Fibroblast of peridontal ligament (primary cell): Measurements from ENCODE around the gene ARSH.
"Not testable (repeated sequence)": the region's sequence is repeated elsewhere in the genome, so short reads cannot be mapped to it uniquely, and the experiment has no call there.

ENCODE experiments used
- DNase-seq: peaks from one replicate; pipeline ENCODE4 v3.0.0-alpha.2; 2010; ENCODE audit errors: extremely low read depth

The ARSH gene, protein sequence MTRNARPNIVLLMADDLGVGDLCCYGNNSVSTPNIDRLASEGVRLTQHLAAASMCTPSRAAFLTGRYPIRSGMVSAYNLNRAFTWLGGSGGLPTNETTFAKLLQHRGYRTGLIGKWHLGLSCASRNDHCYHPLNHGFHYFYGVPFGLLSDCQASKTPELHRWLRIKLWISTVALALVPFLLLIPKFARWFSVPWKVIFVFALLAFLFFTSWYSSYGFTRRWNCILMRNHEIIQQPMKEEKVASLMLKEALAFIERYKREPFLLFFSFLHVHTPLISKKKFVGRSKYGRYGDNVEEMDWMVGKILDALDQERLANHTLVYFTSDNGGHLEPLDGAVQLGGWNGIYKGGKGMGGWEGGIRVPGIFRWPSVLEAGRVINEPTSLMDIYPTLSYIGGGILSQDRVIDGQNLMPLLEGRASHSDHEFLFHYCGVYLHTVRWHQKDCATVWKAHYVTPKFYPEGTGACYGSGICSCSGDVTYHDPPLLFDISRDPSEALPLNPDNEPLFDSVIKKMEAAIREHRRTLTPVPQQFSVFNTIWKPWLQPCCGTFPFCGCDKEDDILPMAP

DNA sequence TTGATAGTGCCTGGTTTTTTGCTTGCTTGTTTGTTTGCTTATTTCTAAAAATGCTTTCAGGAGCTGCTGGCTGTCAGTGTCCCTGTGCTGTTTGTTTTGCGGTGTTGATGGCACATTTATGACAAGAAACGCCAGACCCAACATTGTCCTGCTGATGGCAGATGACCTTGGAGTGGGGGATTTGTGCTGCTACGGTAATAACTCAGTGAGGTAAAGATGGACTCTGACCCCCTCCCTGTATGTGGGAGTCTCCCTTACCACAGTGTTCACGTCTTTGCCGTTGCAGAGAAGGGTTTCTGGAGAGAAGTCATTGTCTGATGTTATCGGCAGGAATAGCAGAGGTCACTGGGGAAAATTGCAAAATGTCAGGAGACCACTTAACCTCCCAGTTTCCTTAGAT is at the start of gene ARSH:
TSS of gene ARSH (plus strand) at position 52 of the 400 bp plus-strand sequence. CDS start at position 119, 67 bp downstream.
- no peak for DNase-seq

DNA sequence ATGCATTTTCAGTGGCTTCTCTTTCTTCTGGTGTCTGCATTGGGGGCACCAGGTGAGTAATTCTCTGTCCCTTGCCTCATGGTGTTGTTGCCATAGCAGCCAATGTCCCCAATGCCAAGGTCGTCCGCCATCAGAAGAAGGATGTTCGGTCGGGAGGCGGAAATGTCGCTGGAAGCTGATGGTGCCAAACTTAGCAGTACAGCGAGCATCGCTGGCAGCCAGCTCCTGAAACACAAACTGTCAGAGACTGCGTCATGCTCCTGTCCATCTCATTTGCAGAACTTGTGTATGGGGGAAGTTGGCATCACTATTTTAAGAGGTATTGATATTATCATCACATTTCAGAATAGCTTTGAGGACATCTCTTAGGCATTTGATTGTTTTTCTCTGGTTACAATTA is 48.1 kb upstream of the ARSH start:
- DNase-seq = no peak

GRCh38 chrX:2960861-2961515 is 45.4 kb upstream of the ARSH start:
- DNase-seq = no peak

- no peak for DNase-seq
These were observed 44.0 kb upstream of the ARSH start for GRCh38 chrX:2962381-2962780.

- DNase-seq = not testable (repeated sequence)
These were observed 42.9 kb upstream of the ARSH start for GRCh38 chrX:2963449-2963848.

GRCh38 chrX:2963992-2964794 is 42.2 kb upstream of the ARSH start:
- peak; percentile 54 for DNase-seq

- DNase-seq = no peak
These were observed 40.4 kb upstream of the ARSH start for GRCh38 chrX:2965965-2966364.

GRCh38 chrX:2967012-2967411 is 39.3 kb upstream of the ARSH start:
- DNase-seq = no peak

GRCh38 chrX:2967584-2967983 is 38.8 kb upstream of the ARSH start:
- peak; percentile 2 for DNase-seq

- peak; percentile 58 for DNase-seq
These were observed 38.1 kb upstream of the ARSH start for GRCh38 chrX:2967998-2968909.

DNA sequence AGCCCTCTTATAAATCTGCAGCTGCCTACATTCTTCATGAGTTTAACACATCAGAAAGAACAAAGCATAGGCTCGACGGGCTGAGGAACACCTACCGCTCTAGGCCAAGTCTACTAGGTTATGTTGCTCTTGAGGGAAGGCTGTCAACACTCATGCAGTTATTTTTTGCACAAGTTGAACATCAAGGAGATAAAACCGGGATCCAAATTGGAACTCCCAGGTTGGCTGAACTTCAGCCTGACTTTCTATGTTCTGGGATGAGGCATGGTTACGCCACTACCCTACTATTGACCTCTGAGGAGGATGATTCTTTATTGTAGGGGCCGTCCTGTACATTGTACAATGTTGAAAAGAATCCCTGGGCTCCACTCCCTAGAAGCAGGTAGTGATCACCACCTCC is 37.3 kb upstream of the ARSH start:
- no peak for DNase-seq

DNA sequence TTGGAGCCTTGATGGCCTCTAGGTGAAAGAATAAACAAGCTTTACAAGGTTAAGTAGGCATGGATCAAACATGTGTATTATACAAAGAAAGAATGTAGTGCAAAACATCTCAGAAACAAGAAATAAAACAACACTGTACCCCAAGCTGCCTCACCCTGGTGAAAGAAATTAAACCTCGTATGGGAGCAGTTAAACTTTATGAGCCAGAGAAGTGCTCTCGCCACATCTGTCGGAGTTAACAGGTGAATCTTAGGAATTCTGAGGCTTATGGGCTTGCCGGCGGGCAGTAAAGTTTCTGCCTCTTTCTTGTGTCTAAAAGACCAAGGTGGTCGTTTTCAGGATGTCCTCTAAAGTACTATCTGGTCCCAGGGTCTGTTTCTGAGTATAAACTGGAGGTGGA is 34.0 kb upstream of the ARSH start:
- DNase-seq = no peak

- peak; percentile 73 for DNase-seq
These were observed 31.4 kb upstream of the ARSH start for GRCh38 chrX:2974961-2975360.

DNA sequence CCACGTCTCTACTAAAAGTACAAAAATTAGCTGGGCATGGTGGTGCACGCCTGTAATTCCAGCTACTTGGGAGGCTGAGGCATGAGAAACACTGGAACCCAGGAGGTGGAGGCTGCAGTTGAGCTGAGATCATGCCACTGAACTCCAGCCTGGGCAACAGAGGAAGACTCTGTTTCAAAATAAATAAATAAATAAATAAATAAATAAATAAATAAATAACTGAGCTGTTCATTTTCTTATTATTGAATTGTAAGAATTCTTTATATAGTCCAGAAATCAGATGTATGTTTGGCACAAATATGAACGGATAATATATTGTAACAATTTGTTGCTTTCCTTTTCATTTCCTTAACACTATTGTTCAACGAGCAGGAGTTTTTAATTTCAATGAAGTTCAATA is 27.7 kb upstream of the ARSH start:
- not testable (repeated sequence) for DNase-seq

GRCh38 chrX:2984342-2984741 is 22.0 kb upstream of the ARSH start:
- DNase-seq = no peak

- no peak for DNase-seq
These were observed 16.8 kb upstream of the ARSH start for GRCh38 chrX:2989565-2989964.

GRCh38 chrX:3010532-3010931 is 4.2 kb downstream of the ARSH start:
- DNase-seq = no peak

DNA sequence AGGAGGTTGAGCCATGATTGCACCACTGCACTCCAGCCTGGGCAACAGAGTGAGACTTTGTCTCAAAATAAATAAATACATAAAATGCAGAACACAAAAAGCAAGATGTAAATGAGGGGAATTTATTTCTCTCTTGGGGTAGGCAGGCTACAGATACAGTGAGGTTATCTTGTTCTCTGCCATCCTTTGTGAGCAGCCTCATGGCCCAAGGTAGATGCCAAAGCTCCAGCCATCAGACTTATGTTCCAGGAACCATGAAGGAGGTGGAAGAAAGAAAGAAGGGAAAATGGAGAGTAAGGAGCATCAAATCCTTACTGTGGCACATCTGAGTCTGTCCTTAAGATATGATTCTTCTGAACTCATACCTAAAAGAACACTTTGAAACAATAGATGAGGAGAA is 11.1 kb downstream of the ARSH start:
- no peak for DNase-seq

GRCh38 chrX:3024176-3024575 is 17.8 kb downstream of the ARSH start:
- DNase-seq = no peak

GRCh38 chrX:3026074-3026815 is 19.9 kb downstream of the ARSH start:
- no peak for DNase-seq
